ENCODE measurements around the gene OR8B8. TPM values are rescaled to one million over a fixed set of nuclear protein-coding genes. Genes with fewer than 3 reads are reported as not detected.
"Not testable (repeated sequence)": the region's sequence is repeated elsewhere in the genome, so short reads cannot be mapped to it uniquely, and the experiment has no call there.

OR8B8 gene
- total RNA-seq, 2 donors from 2014 or later: not detected

DNA sequence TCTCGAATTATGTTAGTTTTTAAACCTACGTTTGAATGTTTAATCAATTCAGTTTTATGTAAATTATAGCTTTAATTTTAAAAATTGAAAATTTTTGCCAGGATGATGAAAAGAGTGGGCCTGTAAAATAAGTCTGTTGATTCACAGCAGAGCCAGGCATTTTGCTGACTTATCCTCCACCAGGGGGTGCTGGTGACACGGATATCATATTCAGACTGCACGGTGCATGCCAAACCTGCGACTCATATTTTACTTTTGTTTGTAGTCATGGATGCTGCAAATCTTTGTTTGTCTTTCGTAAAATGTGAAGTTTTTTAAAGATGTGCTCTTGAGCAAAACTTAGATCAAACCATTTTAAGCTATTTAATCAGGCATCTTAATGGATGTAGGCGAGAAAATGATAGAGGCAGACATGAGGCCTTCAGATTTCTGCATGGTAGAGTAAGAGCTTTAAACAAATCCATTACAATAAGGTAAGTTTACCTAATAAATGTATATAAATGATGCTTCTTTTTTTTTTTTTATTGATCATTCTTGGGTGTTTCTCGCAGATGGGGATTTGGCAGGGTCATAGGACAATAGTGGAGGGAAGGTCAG lies 43.1 kb downstream of the OR8B8 start:
- H3K4me1 ChIP-seq: no peaks in the 10 kb centered on the region
- no peaks in the 10 kb centered on the region for H3K36me3 ChIP-seq
- no peak overlapping the region for H3K9ac ChIP-seq (ENCODE audit: low read depth in 2 of 2, low read length in 2 of 2)
- intact Hi-C loops (cut with DNase I): no loop called here
- H3K9me3 ChIP-seq: no peaks in the 10 kb centered on the region
- H3K4me3 ChIP-seq: no peak overlapping the region
- TF ChIP-seq, protein P1, sequence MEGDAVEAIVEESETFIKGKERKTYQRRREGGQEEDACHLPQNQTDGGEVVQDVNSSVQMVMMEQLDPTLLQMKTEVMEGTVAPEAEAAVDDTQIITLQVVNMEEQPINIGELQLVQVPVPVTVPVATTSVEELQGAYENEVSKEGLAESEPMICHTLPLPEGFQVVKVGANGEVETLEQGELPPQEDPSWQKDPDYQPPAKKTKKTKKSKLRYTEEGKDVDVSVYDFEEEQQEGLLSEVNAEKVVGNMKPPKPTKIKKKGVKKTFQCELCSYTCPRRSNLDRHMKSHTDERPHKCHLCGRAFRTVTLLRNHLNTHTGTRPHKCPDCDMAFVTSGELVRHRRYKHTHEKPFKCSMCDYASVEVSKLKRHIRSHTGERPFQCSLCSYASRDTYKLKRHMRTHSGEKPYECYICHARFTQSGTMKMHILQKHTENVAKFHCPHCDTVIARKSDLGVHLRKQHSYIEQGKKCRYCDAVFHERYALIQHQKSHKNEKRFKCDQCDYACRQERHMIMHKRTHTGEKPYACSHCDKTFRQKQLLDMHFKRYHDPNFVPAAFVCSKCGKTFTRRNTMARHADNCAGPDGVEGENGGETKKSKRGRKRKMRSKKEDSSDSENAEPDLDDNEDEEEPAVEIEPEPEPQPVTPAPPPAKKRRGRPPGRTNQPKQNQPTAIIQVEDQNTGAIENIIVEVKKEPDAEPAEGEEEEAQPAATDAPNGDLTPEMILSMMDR (IDR thresholded peaks at IDR 0.05): peak; percentile 69
- H3K27ac ChIP-seq: no peak overlapping the region
- no peaks in the 10 kb centered on the region for H3K27me3 ChIP-seq
- peak; percentile 65 for DNase-seq

DNA sequence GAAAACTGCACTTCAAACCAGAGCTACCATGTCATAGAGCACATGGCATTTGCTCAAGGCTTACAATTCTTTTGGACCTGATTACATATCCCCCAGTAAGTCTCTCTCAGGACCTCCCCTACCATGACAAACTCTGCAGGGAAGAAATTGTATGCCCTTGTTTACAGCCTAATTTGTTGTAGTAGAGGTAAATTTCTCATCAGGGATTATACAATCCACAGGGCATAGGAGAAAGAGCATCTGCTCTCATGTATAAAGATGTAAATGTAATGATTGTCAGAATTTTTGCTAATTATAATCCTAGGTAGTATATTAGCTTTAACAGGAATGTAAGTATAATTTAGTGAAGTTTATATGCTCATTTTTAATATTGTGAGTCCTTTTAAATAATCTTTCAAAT lies 46.6 kb downstream of the OR8B8 start, which contains the start of gene OR8B3:
TSS of gene OR8B3 (minus strand) at position 101 of the 400 bp plus-strand sequence. CDS start 1,673 bp downstream, outside the sequence.
- Histone ChIP-seq H3K36me3 (no peaks in the 10 kb centered on the region), H3K9me3 (no peaks in the 10 kb centered on the region), H3K27me3 (no peaks in the 10 kb centered on the region), H3K27ac (no peak within 1 kb of the TSS), H3K4me1 (no peaks in the 10 kb centered on the region), H3K9ac (ENCODE audit: low read depth in 2 of 2, low read length in 2 of 2) (no peak within 1 kb of the TSS), H3K4me3 (no peak within 1 kb of the TSS)
- DNase-seq: no peak
- intact Hi-C loops (cut with DNase I): no loop called here
- TF ChIP-seq, protein P1 (IDR thresholded peaks at IDR 0.05): no peak

DNA sequence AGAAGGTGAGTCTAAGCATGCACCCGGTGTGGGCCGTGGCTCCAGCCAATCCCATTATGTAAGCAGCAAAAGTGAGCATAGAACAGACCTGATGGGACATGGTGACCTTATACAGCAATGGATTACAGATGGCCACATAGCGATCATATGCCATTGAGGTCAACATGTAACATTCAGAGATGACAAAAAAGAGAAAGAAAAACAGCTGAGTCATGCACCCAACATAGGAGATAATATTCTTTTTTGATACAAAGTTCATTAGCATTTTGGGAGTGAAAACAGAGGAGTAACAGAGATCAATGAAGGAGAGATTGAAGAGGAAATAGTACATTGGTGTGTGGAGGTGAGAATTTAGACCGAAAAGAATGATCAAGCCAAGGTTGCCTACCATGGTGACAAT lies 48.6 kb downstream of the OR8B8 start:
- H3K9me3 ChIP-seq; DNase-seq; H3K4me1 ChIP-seq; H3K4me3 ChIP-seq; H3K9ac ChIP-seq (ENCODE audit: low read depth in 2 of 2, low read length in 2 of 2); H3K36me3 ChIP-seq; H3K27ac ChIP-seq; H3K27me3 ChIP-seq; intact Hi-C loops (cut with DNase I): not testable (repeated sequence)

DNA sequence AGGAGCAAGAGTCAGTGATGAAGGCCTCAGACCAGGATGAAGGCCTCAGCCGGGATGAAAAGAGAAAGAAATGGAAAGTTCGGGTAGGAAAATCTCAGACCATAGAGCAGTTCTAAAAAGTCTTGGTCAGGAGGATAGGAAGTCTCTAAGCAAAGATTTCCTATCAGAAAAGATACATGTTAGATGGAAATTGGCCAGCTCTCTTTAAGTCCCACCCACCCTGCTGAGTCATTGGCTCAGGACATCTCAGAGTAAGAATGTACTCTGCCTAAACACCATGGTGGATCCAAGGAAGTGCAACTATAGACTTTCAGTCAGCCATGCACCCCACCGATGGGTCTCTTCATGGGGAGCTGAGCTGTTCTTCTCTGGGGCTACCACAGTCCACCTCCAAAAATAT lies 51.1 kb downstream of the OR8B8 start:
- intact Hi-C loops (cut with DNase I): no loop called here
- Histone ChIP-seq H3K27ac (no peak overlapping the region), H3K4me1 (no peaks in the 10 kb centered on the region)

More for the DNA sequence above, 51.1 kb downstream of the OR8B8 start:
- DNase-seq: no peak
- TF ChIP-seq, protein P1 (IDR thresholded peaks at IDR 0.05): no peak
- H3K27me3 ChIP-seq: no peaks in the 10 kb centered on the region
- no peak overlapping the region for H3K4me3 ChIP-seq
- H3K9ac ChIP-seq (ENCODE audit: low read depth in 2 of 2, low read length in 2 of 2): no peak overlapping the region
- no peaks in the 10 kb centered on the region for H3K36me3 ChIP-seq
- H3K9me3 ChIP-seq: no peaks in the 10 kb centered on the region

Other genes with a start within 250 kb of the OR8B8 start
- not detected for gene OR8G1, start 204.6 kb downstream of the OR8B8 start, total RNA-seq
- not detected for gene OR8G5, start 189.3 kb downstream of the OR8B8 start, total RNA-seq
- gene OR8D1, start 131.7 kb downstream of the OR8B8 start, total RNA-seq: not detected
- not detected for gene OR8D2, start 125.5 kb downstream of the OR8B8 start, total RNA-seq
- not detected for gene OR8B2, start 61.2 kb downstream of the OR8B8 start, total RNA-seq
- gene OR8B3, start 46.7 kb downstream of the OR8B8 start, total RNA-seq: not detected
- gene OR8B4, start 20.8 kb downstream of the OR8B8 start, total RNA-seq: not detected
- not detected for gene OR8B12, start 98.0 kb upstream of the OR8B8 start, total RNA-seq
- not detected for gene OR8A1, start 124.3 kb upstream of the OR8B8 start, total RNA-seq
- gene PANX3, start 165.7 kb upstream of the OR8B8 start, total RNA-seq: not detected
- 10 to 100 TPM; 25.7 to 29.1 TPM for gene TBRG1, start 177.2 kb upstream of the OR8B8 start, total RNA-seq
- 100 to 1,000 TPM; 128 to 236 TPM for gene SIAE, start 228.0 kb upstream of the OR8B8 start, total RNA-seq
- 10 to 100 TPM in 1 of 2 donors, 1 to 10 TPM in 1; 8.4 to 10.7 TPM for gene SPA17, start 228.2 kb upstream of the OR8B8 start, total RNA-seq

Measured in colonic mucosa (tissue), 4 donors.